IPS DF 19.7 (cell line): ENCODE results near the gene ARL2.
A peak's percentile ranks its signal among the peaks of the same experiment; 100 is the strongest.

Experiments used
- DNase-seq: peaks from one replicate; pipeline ENCODE4 v3.0.0-alpha.2; 2013; ENCODE audit warnings: low read depth, low spot score

The ARL2 gene

DNA sequence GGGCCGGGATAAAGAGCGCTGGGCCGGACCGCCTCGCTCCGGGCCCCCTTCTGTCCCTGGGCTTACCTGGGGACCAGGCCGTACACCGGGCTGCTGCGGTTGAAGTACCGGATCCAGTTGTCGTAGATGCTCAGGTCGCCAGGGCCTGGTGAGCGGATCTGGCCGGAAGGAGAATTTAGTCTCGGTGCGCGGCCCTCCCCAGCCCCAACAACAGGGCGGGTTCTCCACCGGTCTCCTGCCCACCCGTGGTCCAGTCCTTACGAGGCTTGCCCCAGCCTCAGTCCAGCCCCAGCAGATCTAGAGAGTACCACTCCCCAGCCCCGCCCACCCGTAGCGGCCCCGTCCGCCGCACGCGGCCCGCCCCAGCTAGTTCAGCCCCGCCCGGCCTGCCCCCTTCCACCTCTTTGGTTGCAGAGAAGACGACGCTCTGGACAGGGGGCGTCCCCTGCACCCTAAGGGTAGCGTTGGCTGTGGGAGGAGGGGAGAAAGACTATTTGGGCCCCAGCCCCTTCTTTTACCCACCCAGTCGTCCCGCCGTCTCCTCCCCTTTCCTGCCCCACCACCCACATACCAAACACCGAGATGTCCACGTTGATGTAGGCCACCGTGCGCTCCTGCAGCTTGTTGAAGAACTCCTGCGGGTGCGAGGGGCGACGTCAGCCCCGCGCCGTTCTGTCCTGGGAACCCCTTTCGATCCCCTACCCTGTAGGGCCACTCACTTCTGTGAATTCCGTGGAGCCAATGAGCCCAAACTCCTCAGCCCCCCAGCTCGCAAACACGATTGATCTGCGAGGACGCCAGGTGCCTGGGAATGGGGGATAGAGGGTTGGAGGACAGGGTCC lies 33.8 kb downstream of the ARL2 start:
- DNase-seq: no peak

- DNase-seq: no peak
Measured at GRCh38 chr11:65051398-65051858, 37.5 kb downstream of the ARL2 start.

GRCh38 chr11:65053827-65054508 lies 40.0 kb downstream of the ARL2 start:
- DNase-seq: no peak

- no peak for DNase-seq
Measured at GRCh38 chr11:65055538-65055937, 41.6 kb downstream of the ARL2 start.

DNA sequence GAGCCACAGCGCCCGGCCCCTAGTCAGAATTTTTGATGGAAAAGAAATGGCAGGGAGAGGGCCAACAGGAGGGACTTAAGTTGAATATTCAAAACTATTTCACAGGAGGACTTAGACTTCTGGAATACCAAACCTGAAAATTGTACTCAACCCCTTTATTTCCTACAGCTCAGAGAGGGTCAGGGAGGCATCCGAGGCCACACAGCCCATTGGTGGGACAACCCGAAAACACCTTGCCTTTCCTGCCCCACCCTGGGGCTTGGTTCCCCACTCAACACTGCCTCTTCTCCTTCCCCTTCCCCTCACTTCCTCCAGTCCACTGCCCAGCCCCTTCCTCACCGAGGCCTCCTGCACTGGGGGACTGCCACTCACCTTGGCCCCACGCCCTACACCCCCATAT lies 43.0 kb downstream of the ARL2 start:
- DNase-seq: no peak

GRCh38 chr11:65057526-65057925 lies 43.6 kb downstream of the ARL2 start:
- no peak for DNase-seq

DNA sequence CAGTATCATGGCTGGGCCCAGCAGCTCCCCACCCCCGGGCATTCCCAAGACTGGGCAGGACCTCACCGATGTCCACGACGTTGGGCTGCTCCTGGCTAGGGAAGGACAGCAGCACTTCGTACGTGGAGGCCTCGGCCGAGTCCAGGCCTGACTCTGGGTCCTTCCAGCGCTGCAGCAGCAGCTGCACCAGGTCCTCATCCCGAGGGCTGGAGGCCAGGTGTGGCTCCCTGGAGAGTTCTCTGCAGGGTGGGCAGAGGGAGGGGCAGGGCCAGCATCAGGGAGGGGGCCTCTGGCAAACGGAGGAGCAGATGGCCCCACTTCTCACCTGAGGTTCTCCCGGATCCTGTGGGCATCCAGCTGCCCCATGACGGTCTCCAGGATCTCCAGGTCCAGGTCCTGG lies 44.1 kb downstream of the ARL2 start:
- DNase-seq: no peak

- DNase-seq: no peak
Measured at GRCh38 chr11:65058419-65059054, 44.6 kb downstream of the ARL2 start, which contains the start of gene NAALADL1. NAALADL1 (minus strand) TSS chr11:65058553; CDS start chr11:65058521, 32 bp downstream.

- DNase-seq: no peak
Measured at GRCh38 chr11:65059523-65059922, 45.6 kb downstream of the ARL2 start.

DNA sequence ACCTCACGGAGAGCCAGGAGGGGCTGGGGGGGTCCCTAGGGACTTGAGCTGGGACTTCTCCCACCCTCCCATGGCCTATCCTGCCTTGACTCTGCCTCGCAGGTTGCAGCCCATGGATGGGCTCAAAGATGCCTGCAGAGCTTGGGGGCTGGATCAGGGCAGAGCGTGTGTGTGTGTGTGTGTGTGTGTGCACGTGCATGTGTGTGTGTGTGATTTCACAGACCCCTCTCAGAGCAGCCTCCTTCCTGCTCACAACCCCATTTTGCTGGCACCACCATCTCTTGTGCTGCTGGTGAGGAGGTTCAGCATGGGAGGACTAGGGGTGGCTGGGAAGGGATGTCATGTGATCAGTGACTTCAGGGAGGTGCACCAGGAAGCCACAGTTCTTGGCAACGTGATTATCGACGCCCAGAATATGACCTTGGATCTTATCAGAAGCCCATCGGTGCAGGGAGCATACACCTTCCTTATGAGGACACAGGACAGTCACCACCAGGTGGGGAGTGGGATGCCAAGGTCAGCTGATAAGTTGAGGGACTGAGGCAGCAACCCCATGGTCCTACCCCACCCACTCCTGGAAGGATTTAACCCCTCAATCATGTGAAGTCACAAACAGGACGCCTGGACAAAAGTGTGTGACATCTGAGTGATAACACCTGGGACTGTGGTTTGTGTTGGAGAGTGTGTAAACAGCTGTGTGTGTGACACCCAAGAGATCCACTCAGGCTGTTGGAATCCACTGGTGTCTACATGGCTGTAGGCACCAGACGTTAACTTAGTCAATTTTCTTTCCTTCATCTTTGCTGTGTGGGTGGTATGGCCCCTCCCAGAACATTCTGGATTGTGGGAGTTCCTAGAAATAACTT lies 46.2 kb downstream of the ARL2 start:
- DNase-seq: no peak

- no peak for DNase-seq
Measured at GRCh38 chr11:65060913-65061408, 47.0 kb downstream of the ARL2 start.

GRCh38 chr11:65063532-65063931 lies 49.6 kb downstream of the ARL2 start:
- DNase-seq: no peak

GRCh38 chr11:65064847-65065240 lies 50.9 kb downstream of the ARL2 start:
- DNase-seq: no peak

GRCh38 chr11:65065851-65066250 lies 51.9 kb downstream of the ARL2 start:
- DNase-seq: no peak

GRCh38 chr11:65066315-65066714 lies 52.4 kb downstream of the ARL2 start:
- no peak for DNase-seq

GRCh38 chr11:65066805-65067291 lies 52.9 kb downstream of the ARL2 start:
- peak; percentile 38 for DNase-seq

- no peak for DNase-seq
Measured at GRCh38 chr11:65067446-65067845, 53.5 kb downstream of the ARL2 start.

DNA sequence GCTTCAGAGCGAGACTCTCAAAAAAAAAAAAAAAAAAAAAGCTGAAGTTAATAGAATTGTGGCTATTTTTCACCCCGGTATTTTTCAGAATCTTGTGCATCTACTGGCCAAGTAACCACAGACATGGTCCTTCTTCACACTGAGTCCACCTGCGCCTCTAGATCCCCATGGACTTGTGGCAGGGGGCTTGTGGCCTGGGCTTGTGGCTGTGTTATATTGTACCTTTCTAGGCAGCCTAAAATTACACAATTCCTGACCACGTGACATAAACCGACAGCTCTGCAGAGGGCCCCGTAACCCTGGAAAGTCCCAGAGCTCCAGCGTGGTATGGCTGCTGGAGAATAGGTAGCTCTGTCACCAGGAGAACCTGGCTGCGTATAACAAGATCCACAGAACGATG lies 55.3 kb downstream of the ARL2 start:
- no peak for DNase-seq
